Activated B cell treated with CpG ODN at 0.5 μM for 24 hours (primary cell): Measurements from ENCODE around the gene PPIL1. TPM values are rescaled to one million over a fixed set of nuclear protein-coding genes. Genes with fewer than 3 reads are reported as not detected.
"Not testable (repeated sequence)": the region's sequence is repeated elsewhere in the genome, so short reads cannot be mapped to it uniquely, and the experiment has no call there.

Experiments used
- ATAC-seq: fragments of 200-7000 bp; cut with Tn5 transposase; one replicate; pipeline ENCODE4 v1.10.0; 2021; ENCODE audit warnings: low read depth, mild to moderate bottlenecking, moderate library complexity
- CTCF ChIA-PET: fragments of 350-600 bp; sonication (Branson Sonifier 250); formaldehyde crosslinking; loops from one replicate; lab custom pipeline; 2021; ENCODE audit warnings: antibody characterized with exemption; lab: Charles Lee
- POLR2A ChIA-PET: fragments of 350-600 bp; sonication (Branson Sonifier 250); formaldehyde crosslinking; loops from one replicate; lab custom pipeline; 2021; ENCODE audit warnings: antibody characterized with exemption; lab: Charles Lee
- DNase-seq: peaks from one replicate; pipeline ENCODE4 v3.0.0; 2022
- H3K27ac Mint-ChIP-seq: one replicate; pipeline ENCODE4 v1.8.0; 2020; ENCODE audit warnings: mixed read lengths
- H3K27me3 Mint-ChIP-seq: one replicate; pipeline ENCODE4 v1.8.0; 2021; ENCODE audit warnings: mixed read lengths
- H3K36me3 Mint-ChIP-seq: one replicate; pipeline ENCODE4 v1.8.0; 2021; ENCODE audit warnings: low read depth, mixed read lengths
- H3K4me1 Mint-ChIP-seq: one replicate; pipeline ENCODE4 v1.8.0; 2021; ENCODE audit warnings: mixed read lengths
- H3K4me3 Mint-ChIP-seq: one replicate; pipeline ENCODE4 v1.8.0; 2020; ENCODE audit warnings: mild to moderate bottlenecking, mixed read lengths
- H3K9me3 Mint-ChIP-seq: one replicate; pipeline ENCODE4 v1.8.0; 2020; ENCODE audit warnings: mixed read lengths
- CTCF ChIP-seq: fragments of 200-600 bp; IDR thresholded peaks from one replicate; pipeline ENCODE4 v1.8.0; 2022; ENCODE audit warnings: antibody characterized with exemption, mild to moderate bottlenecking
- intact Hi-C: fragments of 100-400 bp; cut with micrococcal nuclease; formaldehyde crosslinking; loops from one replicate; pipeline ENCODE4 v1.15.1; 2024
- total RNA-seq: library from RNA; stranded (reverse); gene quantifications from 2 replicates; pipeline ENCODE4 v1.2.3, GENCODE V29; 2022

The PPIL1 gene
- total RNA-seq, 1 donor from 2014 or later, result 23.4 TPM

- Mint-ChIP-seq H3K4me1 (no peaks in the 10 kb centered on the region), H3K9me3 (no peaks in the 10 kb centered on the region), H3K36me3 (no peaks in the 10 kb centered on the region), H3K27me3 (no peaks in the 10 kb centered on the region), H3K27ac (no peak overlapping the region), H3K4me3 (no peak overlapping the region)
- TF ChIP-seq CTCF, result no peak
- intact Hi-C loops, result no loop called here
- ATAC-seq (no peak), DNase-seq (no peak)
- ChIA-PET CTCF (no interaction called here), POLR2A (no interaction called here)
These were observed 57.3 kb downstream of the PPIL1 start for GRCh38 chr6:36817176-36817817.

- H3K27me3 Mint-ChIP-seq, result peaks cover 3% of the 10 kb centered on the region
- no peak overlapping the region for H3K4me3 Mint-ChIP-seq
- ChIA-PET POLR2A (interaction anchor here (0.6 to 0.7 kb wide), 2 partner anchors 15 to 62 kb away, joined by 4 to 5 read pairs; no protein-coding TSS in a partner anchor), CTCF (no interaction called here)
- no peak for TF ChIP-seq CTCF
- no peaks in the 10 kb centered on the region for H3K36me3 Mint-ChIP-seq
- no peak for ATAC-seq
- H3K27ac Mint-ChIP-seq, result no peak overlapping the region
- no peaks in the 10 kb centered on the region for H3K4me1 Mint-ChIP-seq
- H3K9me3 Mint-ChIP-seq, result no peaks in the 10 kb centered on the region
- intact Hi-C loops, result no loop called here
- no peak for DNase-seq
These were observed 58.5 kb downstream of the PPIL1 start for GRCh38 chr6:36815962-36816735.

GRCh38 chr6:36814249-36814648 lies 60.4 kb downstream of the PPIL1 start:
- Mint-ChIP-seq H3K27me3 (peaks cover 3% of the 10 kb centered on the region), H3K9me3 (no peaks in the 10 kb centered on the region), H3K4me3 (no peak overlapping the region), H3K36me3 (no peaks in the 10 kb centered on the region), H3K4me1 (no peaks in the 10 kb centered on the region), H3K27ac (no peak overlapping the region)
- POLR2A ChIA-PET, result no interaction called here
- no peak for TF ChIP-seq CTCF
- ATAC-seq (no peak), DNase-seq (no peak)
- intact Hi-C loops, result no loop called here
- CTCF ChIA-PET, result no interaction called here

GRCh38 chr6:36813526-36813925 lies 61.1 kb downstream of the PPIL1 start:
- Mint-ChIP-seq H3K27ac (no peak overlapping the region), H3K9me3 (no peaks in the 10 kb centered on the region), H3K4me1 (no peaks in the 10 kb centered on the region), H3K36me3 (no peaks in the 10 kb centered on the region), H3K4me3 (no peak overlapping the region), H3K27me3 (peaks cover 7% of the 10 kb centered on the region)
- no peak for ATAC-seq
- CTCF ChIA-PET, result no interaction called here
- DNase-seq, result no peak
- no peak for TF ChIP-seq CTCF
- intact Hi-C loops, result no loop called here
- POLR2A ChIA-PET, result interaction anchor here (0.6 kb wide), 1 partner anchor 281 kb away, joined by 6 read pairs; no protein-coding TSS in a partner anchor

- DNase-seq, CTCF ChIA-PET, H3K4me3 Mint-ChIP-seq, H3K27ac Mint-ChIP-seq, H3K27me3 Mint-ChIP-seq, H3K4me1 Mint-ChIP-seq, H3K36me3 Mint-ChIP-seq, ATAC-seq, H3K9me3 Mint-ChIP-seq, intact Hi-C loops: not testable (repeated sequence)
- POLR2A ChIA-PET, result interaction anchor here (0.6 kb wide), 1 partner anchor 281 kb away, joined by 6 read pairs; no protein-coding TSS in a partner anchor
These were observed 61.6 kb downstream of the PPIL1 start for GRCh38 chr6:36813047-36813446.
